Esophagus squamous epithelium (tissue), 5 donors: ENCODE measurements around the gene MYO1H. TPM values are rescaled to one million over a fixed set of nuclear protein-coding genes. Genes with fewer than 3 reads are reported as not detected.
"Not testable (repeated sequence)": the region's sequence is repeated elsewhere in the genome, so short reads cannot be mapped to it uniquely, and the experiment has no call there.

Experiments used
- DNase-seq: peaks from one replicate; lab custom pipeline; 2025; lab: John Stamatoyannopoulos, UW
- H3K27ac ChIP-seq, 4 donors: fragments of 200-600 bp; sonication (generic); one replicate each; pipeline ENCODE4 v1.5.1; 2016 to 2019; ENCODE audit warnings: mild to moderate bottlenecking in 1 of 4
- H3K27me3 ChIP-seq, 4 donors: fragments of 200-600 bp; sonication (generic); 1 replicate in 3 of 4; 2 replicates in 1 of 4; pipeline versions ENCODE4 v1.5.1 to v1.6.0; 2017 to 2021; ENCODE audit warnings: antibody characterized with exemption in 1 of 4
- H3K36me3 ChIP-seq, 3 donors: fragments of 200-600 bp; sonication (generic); one replicate each; pipeline ENCODE4 v1.5.1; 2016 to 2019
- H3K4me1 ChIP-seq, 3 donors: fragments of 200-600 bp; sonication (generic); one replicate each; pipeline ENCODE4 v1.5.1; 2017 to 2019
- H3K4me3 ChIP-seq, 4 donors: fragments of 200-600 bp; sonication (generic); 1 replicate in 3 of 4; 2 replicates in 1 of 4; pipeline ENCODE4 v1.5.1; 2016 to 2019; ENCODE audit warnings: mild to moderate bottlenecking in 2 of 4, moderate library complexity in 1 of 4
- H3K9me3 ChIP-seq, 3 donors: fragments of 200-600 bp; sonication (generic); one replicate each; pipeline ENCODE4 v1.5.1; 2016 to 2019
- CTCF ChIP-seq, 6 experiments: fragments of 450-650 bp in 4 of 6; fragments of 200-600 bp in 2 of 6; sonication (generic) in 2 of 6; IDR thresholded peaks; one replicate each; pipeline ENCODE4 v1.5.1; 2016 to 2019; ENCODE audit warnings: antibody characterized with exemption in 6 of 6, mild to moderate bottlenecking in 4 of 6, moderate library complexity in 4 of 6
- POLR2A ChIP-seq, 4 donors: fragments of 450-650 bp; IDR thresholded peaks; one replicate each; pipeline ENCODE4 v1.6.1; 2017; ENCODE audit warnings: antibody characterized with exemption in 4 of 4, mild to moderate bottlenecking in 4 of 4, moderate library complexity in 3 of 4
- WGBS, 2 donors: methylation state at CpG; one replicate each; pipeline ENCODE4 v1.1.5; 2018; 5-methylcytosine and 5-hydroxymethylcytosine counted together
- intact Hi-C: fragments of 100-400 bp; cut with DNase I; formaldehyde crosslinking; loops from one replicate; pipeline ENCODE4 v1.15.0; 2022
- total RNA-seq, 4 donors: library from RNA; depleted of rRNA; stranded (reverse); fragments of >200 nt; gene quantifications; one replicate each; pipeline ENCODE4 v1.1.0, GENCODE V29; 2016
- donor health status: DM: yes; HTN: yes; CAD: no.

The MYO1H gene
- total RNA-seq, 4 donors from 2014 or later, result 0.48 to 0.83 (median 0.62) TPM; not detected in 1

GRCh38 chr12:109309381-109310246 lies 38.1 kb upstream of the MYO1H start:
- no peak for DNase-seq
- 2 to 9% methylated on average over 4 to 12 of the region's 99 CpGs for WGBS, 2 donors
- intact Hi-C loops, result no loop called here
- no peak for TF ChIP-seq CTCF (IDR thresholded peaks at IDR 0.05)
- TF ChIP-seq POLR2A (IDR thresholded peaks at IDR 0.05), result no peak
- Histone ChIP-seq H3K4me1 (peaks cover 16 to 39% (median 18%) of the 10 kb centered on the region in 3 donors), H3K36me3 (no peaks in the 10 kb centered on the region), H3K4me3 (peak overlapping the region; percentile 22 to 67 (median 42)), H3K27me3 (peaks cover 7 to 98% (median 19%) of the 10 kb centered on the region in 4 donors), H3K9me3 (no peaks in the 10 kb centered on the region), H3K27ac (no peak overlapping the region)

GRCh38 chr12:109310247-109311125 lies 37.2 kb upstream of the MYO1H start:
- peaks cover 7 to 97% (median 17%) of the 10 kb centered on the region in 4 donors for H3K27me3 ChIP-seq
- TF ChIP-seq CTCF (IDR thresholded peaks at IDR 0.05) (no peak), POLR2A (IDR thresholded peaks at IDR 0.05) (no peak)
- no peak for DNase-seq
- WGBS, 2 donors, result 5 to 6% methylated on average over 31 of the region's 33 CpGs
- no peak overlapping the region for H3K27ac ChIP-seq
- peak overlapping the region; percentile 22 to 67 (median 42) for H3K4me3 ChIP-seq
- intact Hi-C loops, result no loop called here
- H3K9me3 ChIP-seq, result no peaks in the 10 kb centered on the region
- no peaks in the 10 kb centered on the region for H3K36me3 ChIP-seq
- peaks cover 16 to 39% (median 18%) of the 10 kb centered on the region in 3 donors for H3K4me1 ChIP-seq

- H3K9me3 ChIP-seq, H3K36me3 ChIP-seq, H3K4me3 ChIP-seq, H3K27ac ChIP-seq, DNase-seq, intact Hi-C loops, H3K4me1 ChIP-seq: not testable (repeated sequence)
- peaks cover 0 to 60% (median 0%) of the 10 kb centered on the region in 4 donors for H3K27me3 ChIP-seq
- 70 to 83% methylated on average over 3 to 8 of the region's 8 CpGs for WGBS, 2 donors
Observed at GRCh38 chr12:109321294-109321693, 26.4 kb upstream of the MYO1H start.

- 79 to 84% methylated on average over 3 of the region's 3 CpGs for WGBS, 2 donors
- no peak for DNase-seq
Observed at GRCh38 chr12:109329003-109329402, 18.7 kb upstream of the MYO1H start.

More at GRCh38 chr12:109329003-109329402, 18.7 kb upstream of the MYO1H start:
- intact Hi-C loops, result no loop called here
- no peaks in the 10 kb centered on the region for H3K4me1 ChIP-seq
- no peaks in the 10 kb centered on the region for H3K36me3 ChIP-seq
- H3K4me3 ChIP-seq, result no peak overlapping the region
- no peak overlapping the region for H3K27ac ChIP-seq
- peaks cover 0 to 14% (median 0%) of the 10 kb centered on the region in 4 donors for H3K27me3 ChIP-seq
- no peak for TF ChIP-seq POLR2A (IDR thresholded peaks at IDR 0.05)
- no peak for TF ChIP-seq CTCF (IDR thresholded peaks at IDR 0.05)
- no peaks in the 10 kb centered on the region for H3K9me3 ChIP-seq
